Endothelial cell of umbilical vein (primary cell): Measurements from ENCODE around the gene AMBP. TPM values are rescaled to one million over a fixed set of nuclear protein-coding genes. Genes with fewer than 3 reads are reported as not detected.

Experiments
- BruUV-seq: library from RNA; stranded (reverse); fragments of 400-500 nt; replicated peaks from 2 replicates; lab custom pipeline; 2021; lab: Mats Ljungman, UMichigan
- CTCF ChIA-PET: fragments of 300-600, 350-600 bp; sonication (Branson Sonifier 250); formaldehyde crosslinking; loops from one replicate; lab custom pipeline; 2021; ENCODE audit warnings: antibody characterized with exemption, inconsistent platforms; lab: Charles Lee
- POLR2A ChIA-PET: fragments of 300-600, 350-600 bp; sonication (Branson Sonifier 250); formaldehyde crosslinking; loops from one replicate; lab custom pipeline; 2021; ENCODE audit warnings: antibody characterized with exemption, inconsistent platforms; lab: Charles Lee
- DNase-seq: peaks from one replicate; pipeline ENCODE4 v3.0.0-alpha.2; 2011; ENCODE audit warnings: low read depth, low spot score
- FAIRE-seq: peaks from 2 replicates; lab custom pipeline; 2011; peaks lifted over from hg19 to GRCh38; lab: Jason Lieb, UNC
- H2AFZ ChIP-seq: 2 replicates; pipeline ENCODE4 v1.6.0; 2012; ENCODE audit warnings: low read depth, low read length, control low read depth, inconsistent platforms
- H3K27ac ChIP-seq: 2 replicates; pipeline ENCODE4 v1.5.1; 2011; ENCODE audit warnings: low read depth, mild to moderate bottlenecking, control low read depth, low read length, moderate library complexity; ENCODE audit not compliant: insufficient read depth
- H3K27me3 ChIP-seq, 2 experiments: 2 replicates each; pipeline versions ENCODE4 v1.6.0 to v1.6.1; 2011; ENCODE audit warnings: low read length in 2 of 2, mixed read lengths in 1 of 2; ENCODE audit not compliant: control insufficient read depth in 2 of 2, insufficient read depth in 2 of 2
- H3K36me3 ChIP-seq, 2 experiments: 2 replicates in 1 of 2; 3 replicates in 1 of 2; pipeline ENCODE4 v1.5.1; 2011; ENCODE audit warnings: low read length in 2 of 2, mild to moderate bottlenecking in 1 of 2, moderate library complexity in 1 of 2; ENCODE audit not compliant: control insufficient read depth in 2 of 2, insufficient read depth in 2 of 2; ENCODE audit errors: extremely low read depth in 1 of 2
- H3K4me1 ChIP-seq: 3 replicates; pipeline ENCODE4 v1.5.1; 2011; ENCODE audit warnings: mild to moderate bottlenecking, low read length; ENCODE audit not compliant: control insufficient read depth, insufficient read depth; ENCODE audit errors: extremely low read depth
- H3K4me2 ChIP-seq: 2 replicates; pipeline ENCODE4 v1.6.1; 2011; ENCODE audit warnings: low read length, control low read depth, mixed read lengths; ENCODE audit not compliant: insufficient read depth
- H3K4me3 ChIP-seq, 3 experiments: fragments of 200-600 bp in 1 of 3; sonication (generic), shearing (Covaris generic) in 1 of 3; replicated peaks in 1 of 3; 2 replicates each; pipeline ENCODE4 v1.5.1; 2011 to 2016; ENCODE audit warnings: control low read depth in 3 of 3, low read length in 3 of 3, mild to moderate bottlenecking in 2 of 3, inconsistent platforms in 1 of 3, low read depth in 1 of 3, moderate library complexity in 1 of 3; ENCODE audit not compliant: insufficient read depth in 1 of 3
- H3K79me2 ChIP-seq: 2 replicates; pipeline ENCODE4 v1.6.0; 2012; ENCODE audit warnings: low read length, inconsistent platforms; ENCODE audit not compliant: control insufficient read depth, insufficient read depth
- H3K9ac ChIP-seq: replicated peaks from 2 replicates; pipeline ENCODE3; 2011; ENCODE audit warnings: low read length, control low read depth; ENCODE audit not compliant: insufficient read depth; ENCODE audit errors: extremely low read depth
- H3K9me1 ChIP-seq: replicated peaks from 3 replicates; pipeline ENCODE4 v1.6.0; 2011; ENCODE audit warnings: mild to moderate bottlenecking, low read length; ENCODE audit not compliant: control insufficient read depth, insufficient read depth; ENCODE audit errors: extremely low read depth
- H3K9me3 ChIP-seq: replicated peaks from 2 replicates; pipeline ENCODE4 v1.5.1; 2012; ENCODE audit warnings: low read length, inconsistent platforms; ENCODE audit not compliant: control insufficient read depth, insufficient read depth
- H4K20me1 ChIP-seq: replicated peaks from 2 replicates; pipeline ENCODE3; 2011; ENCODE audit warnings: mild to moderate bottlenecking, low read length; ENCODE audit not compliant: control insufficient read depth, insufficient read depth; ENCODE audit errors: extremely low read depth
- CTCF ChIP-seq, 2 donors: IDR thresholded peaks; 1 replicate in 1 of 2; 2 replicates in 1 of 2; pipeline ENCODE4 v1.5.1; 2011; ENCODE audit warnings: low read length in 2 of 2, mild to moderate bottlenecking in 2 of 2, moderate library complexity in 2 of 2, control low read depth in 1 of 2, inconsistent platforms in 1 of 2, low read depth in 1 of 2; ENCODE audit not compliant: insufficient read depth in 1 of 2; ENCODE audit errors: extremely low read depth in 1 of 2
- EZH2 ChIP-seq: IDR thresholded peaks from 2 replicates; pipeline ENCODE4 v1.6.1; 2012; ENCODE audit warnings: borderline replicate concordance, low read depth, mild to moderate bottlenecking, moderate library complexity, low read length, inconsistent platforms; ENCODE audit not compliant: severe bottlenecking
- FOS ChIP-seq: IDR thresholded peaks from 2 replicates; pipeline ENCODE4 v1.6.1; 2011; ENCODE audit warnings: mild to moderate bottlenecking, low read length, moderate library complexity, borderline replicate concordance; ENCODE audit not compliant: insufficient read depth
- GATA2 ChIP-seq: IDR thresholded peaks from 2 replicates; pipeline ENCODE4 v1.7.0; 2011; ENCODE audit warnings: low read depth, mild to moderate bottlenecking, moderate library complexity, mixed read lengths, low read length; ENCODE audit not compliant: insufficient read length, insufficient read depth
- JUN ChIP-seq: IDR thresholded peaks from 2 replicates; pipeline ENCODE4 v1.6.1; 2011; ENCODE audit warnings: borderline replicate concordance, low read depth; ENCODE audit not compliant: insufficient read length, insufficient read depth
- MYC ChIP-seq: IDR thresholded peaks from one replicate; pipeline ENCODE4 v1.6.1; 2011; ENCODE audit warnings: mild to moderate bottlenecking, low read depth, low read length
- POLR2A ChIP-seq: IDR thresholded peaks from 2 replicates; pipeline ENCODE4 v1.6.1; 2012; ENCODE audit warnings: low read depth, mild to moderate bottlenecking, control low read depth, low read length
- POLR2AphosphoS5 ChIP-seq: IDR thresholded peaks from 2 replicates; pipeline ENCODE4 v1.6.1; 2012; ENCODE audit warnings: low read depth, mild to moderate bottlenecking, control low read depth, low read length, moderate library complexity; ENCODE audit not compliant: insufficient read depth
- dilution Hi-C: fragments of 300-500 bp; cut with MboI; formaldehyde crosslinking; loops from one replicate; pipeline ENCODE4 v1.15.0; 2019; ENCODE audit warnings: low sequenced_read_pairs; ENCODE audit not compliant: extremely low pct_ligation_motif_present
- intact Hi-C: fragments of 100-400 bp; cut with micrococcal nuclease; formaldehyde crosslinking; loops from one replicate; pipeline ENCODE4 v1.10.0; 2022
- polyA plus RNA-seq, 4 experiments: library from polyadenylated mRNA; depleted of rRNA in 3 of 4; stranded (reverse) in 3 of 4; unstranded in 1 of 4; fragments of >200 nt; gene quantifications; 2 replicates each; pipeline versions ENCODE4 v1.2.1 to v1.2.3, GENCODE V29; 2011 to 2012; ENCODE audit warnings: missing spikeins in 1 of 4
- total RNA-seq: library from RNA; stranded (reverse); gene quantifications from 2 replicates; pipeline ENCODE4 v1.2.3, GENCODE V29; 2021
- TF ChIP-seq, protein P1 (sequence below): IDR thresholded peaks from 2 replicates; pipeline ENCODE4 v1.6.1; 2011; ENCODE audit not compliant: insufficient read depth, insufficient read length

The AMBP gene
- total and polyA plus RNA-seq, 2 donors (not counting 3 experiments of a cell fraction or from before 2014, with no cell fraction given), result not detected

DNA sequence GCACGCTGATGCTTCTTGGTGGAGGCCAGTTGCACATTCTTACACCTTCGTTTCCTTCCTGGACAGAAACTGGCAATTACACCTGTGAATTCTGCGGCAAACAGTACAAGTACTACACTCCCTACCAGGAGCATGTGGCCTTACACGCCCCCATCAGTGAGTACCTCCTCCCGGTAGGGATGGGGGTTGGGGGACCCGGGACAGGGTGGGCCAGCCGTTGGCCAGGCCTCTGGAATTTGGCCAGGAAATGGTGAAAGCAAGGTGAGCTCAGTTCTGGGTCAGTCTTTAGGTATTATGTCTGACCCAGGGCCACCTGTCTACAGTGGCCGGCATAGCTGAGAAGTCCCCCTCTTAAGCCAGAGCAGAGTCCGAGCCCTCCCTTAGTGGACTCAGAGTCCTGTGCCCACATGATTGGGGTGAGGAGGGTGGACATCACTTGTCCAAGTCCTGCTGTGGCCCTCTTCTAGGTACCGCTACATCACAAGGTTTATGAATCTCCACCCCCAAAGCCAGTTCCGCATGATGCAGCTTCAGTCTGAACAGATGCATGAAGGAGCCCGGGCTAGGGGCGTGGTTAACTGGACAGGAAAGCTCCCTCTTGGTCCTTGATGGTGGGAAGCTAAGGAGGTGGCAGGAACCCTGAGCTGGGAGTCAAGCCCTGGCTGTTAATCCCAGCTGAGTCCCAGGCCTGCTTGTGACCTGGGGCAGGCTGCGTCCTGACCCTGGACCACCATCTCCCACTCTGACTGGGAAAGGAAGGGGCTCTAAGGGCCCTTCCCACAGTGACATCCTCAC lies 61.3 kb downstream of the AMBP start:
- no peak overlapping the region for H3K4me2 ChIP-seq
- intact Hi-C loops (no loop called here), dilution Hi-C loops (no loop called here)
- no peak overlapping the region for H3K9ac ChIP-seq
- FAIRE-seq, result no peak
- BruUV-seq, result no TSS peak
- H3K36me3 ChIP-seq, result peaks cover 11 to 23% of the 10 kb centered on the region in 2 experiments
- H2AFZ ChIP-seq, result no peak overlapping the region
- no peaks in the 10 kb centered on the region for H3K9me1 ChIP-seq
- ChIA-PET POLR2A (no interaction called here), CTCF (no interaction called here)
- H3K79me2 ChIP-seq, result no peaks in the 10 kb centered on the region
- H3K27ac ChIP-seq, result no peak overlapping the region
- H3K9me3 ChIP-seq, result no peaks in the 10 kb centered on the region
- DNase-seq, result no peak
- no peak overlapping the region for H3K4me3 ChIP-seq
- H3K4me1 ChIP-seq, result no peaks in the 10 kb centered on the region
- no peaks in the 10 kb centered on the region for H3K27me3 ChIP-seq
- TF ChIP-seq EZH2, result no peak
- TF ChIP-seq GATA2, result no peak
- TF ChIP-seq, protein P1, sequence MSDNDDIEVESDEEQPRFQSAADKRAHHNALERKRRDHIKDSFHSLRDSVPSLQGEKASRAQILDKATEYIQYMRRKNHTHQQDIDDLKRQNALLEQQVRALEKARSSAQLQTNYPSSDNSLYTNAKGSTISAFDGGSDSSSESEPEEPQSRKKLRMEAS, result no peak
- TF ChIP-seq JUN, result no peak
- no peak for TF ChIP-seq CTCF (IDR thresholded peaks at IDR 0.05; ENCODE audit: extremely low read depth in 1 of 2, insufficient read depth in 1 of 2, low read depth in 1 of 2, low read length in 2 of 2)
- no peak for TF ChIP-seq FOS
- TF ChIP-seq MYC, result no peak
- no peak for TF ChIP-seq POLR2AphosphoS5
- TF ChIP-seq POLR2A, result no peak
- no peaks in the 10 kb centered on the region for H4K20me1 ChIP-seq
